HEK293 (cell line): ENCODE data around the gene MYOF.

Experiments used
- CTCF ChIA-PET: fragments of 350-600 bp; formaldehyde crosslinking; extraction: SDS; loops from one replicate; lab custom pipeline; 2021; ENCODE audit warnings: antibody characterized with exemption; lab: Yijun Ruan, JAX
- POLR2A ChIA-PET: fragments of 300-600 bp; formaldehyde crosslinking; extraction: SDS; loops from one replicate; lab custom pipeline; 2020; ENCODE audit warnings: antibody characterized with exemption, inconsistent platforms; lab: Yijun Ruan, JAX
- H3K27ac ChIP-seq: fragments of 200-500 bp; sonication (Bioruptor generic); 2 replicates; pipeline ENCODE4 v1.5.1; 2014; ENCODE audit warnings: low read depth, low read length, control low read depth, inconsistent platforms; ENCODE audit errors: extremely low read depth
- H3K36me3 ChIP-seq, 2 experiments: fragments of 200-500 bp in 1 of 2; sonication (Bioruptor generic) in 1 of 2; 1 replicate in 1 of 2; 2 replicates in 1 of 2; pipeline ENCODE4 v1.5.1; 2014 to 2017; ENCODE audit warnings: inconsistent platforms in 2 of 2, low read length in 2 of 2; ENCODE audit not compliant: control insufficient read depth in 2 of 2, insufficient read depth in 1 of 2
- H3K4me1 ChIP-seq: fragments of 200-500 bp; sonication (Bioruptor generic); 2 replicates; pipeline ENCODE4 v1.5.1; 2014; ENCODE audit warnings: mild to moderate bottlenecking, low read length, inconsistent platforms; ENCODE audit not compliant: control insufficient read depth, insufficient read depth
- H3K4me3 ChIP-seq: 2 replicates; pipeline ENCODE4 v1.5.1; 2011; ENCODE audit warnings: low read depth, mild to moderate bottlenecking, control low read depth, low read length, moderate library complexity
- H3K9me3 ChIP-seq: fragments of 200-500 bp; sonication (Bioruptor generic); 2 replicates; pipeline ENCODE4 v1.5.1; 2014; ENCODE audit warnings: low read depth, low read length, inconsistent platforms; ENCODE audit not compliant: control insufficient read depth, insufficient read depth
- ELK4 ChIP-seq: IDR thresholded peaks from 2 replicates; pipeline ENCODE4 v1.6.1; 2011; ENCODE audit warnings: mild to moderate bottlenecking, low read depth, low read length, borderline replicate concordance
- FEZF1 ChIP-seq: fragments of 450-650 bp; formaldehyde crosslinking; IDR thresholded peaks from 2 replicates; pipeline ENCODE4 v1.5.1; 2016; ENCODE audit warnings: missing biosample characterization, missing genetic modification characterization
- HOXA7 ChIP-seq: sonication (generic); formaldehyde crosslinking; IDR thresholded peaks from 2 replicates; pipeline ENCODE4 v1.8.1; 2022; ENCODE audit warnings: missing genetic modification reagents, borderline replicate concordance
- KLF1 ChIP-seq: fragments of 450-650 bp; formaldehyde crosslinking; IDR thresholded peaks from 2 replicates; pipeline ENCODE4 v1.5.1; 2016; ENCODE audit warnings: missing biosample characterization, missing genetic modification characterization
- REPIN1 ChIP-seq: fragments of 450-650 bp; formaldehyde crosslinking; IDR thresholded peaks from 2 replicates; pipeline ENCODE4 v1.5.1; 2017; ENCODE audit warnings: missing biosample characterization, missing genetic modification characterization, low read depth
- ZNF175 ChIP-seq: fragments of 450-650 bp; formaldehyde crosslinking; IDR thresholded peaks from 2 replicates; pipeline ENCODE4 v1.5.1; 2016; ENCODE audit warnings: missing biosample characterization, missing genetic modification characterization
- ZNF18 ChIP-seq: fragments of 450-650 bp; formaldehyde crosslinking; IDR thresholded peaks from 2 replicates; pipeline ENCODE4 v1.5.1; 2016; ENCODE audit warnings: missing biosample characterization, missing genetic modification characterization
- ZNF211 ChIP-seq: fragments of 450-650 bp; formaldehyde crosslinking; IDR thresholded peaks from 2 replicates; pipeline ENCODE4 v1.5.1; 2016; ENCODE audit warnings: low read depth, missing biosample characterization, missing genetic modification characterization
- ZNF280C ChIP-seq: fragments of 450-650 bp; formaldehyde crosslinking; IDR thresholded peaks from 2 replicates; pipeline ENCODE4 v1.5.1; 2016; ENCODE audit warnings: missing biosample characterization, missing genetic modification characterization
- ZNF280D ChIP-seq: fragments of 450-650 bp; formaldehyde crosslinking; IDR thresholded peaks from 2 replicates; pipeline ENCODE4 v1.5.1; 2016; ENCODE audit warnings: missing biosample characterization, missing genetic modification characterization
- ZNF354C ChIP-seq: fragments of 450-650 bp; formaldehyde crosslinking; IDR thresholded peaks from 2 replicates; pipeline ENCODE4 v1.5.1; 2016; ENCODE audit warnings: missing biosample characterization, missing genetic modification characterization, low read depth, borderline replicate concordance
- ZNF404 ChIP-seq: fragments of 450-650 bp; formaldehyde crosslinking; IDR thresholded peaks from 2 replicates; pipeline ENCODE4 v1.5.1; 2017; ENCODE audit warnings: missing biosample characterization, missing genetic modification characterization
- ZNF48 ChIP-seq: fragments of 450-650 bp; formaldehyde crosslinking; IDR thresholded peaks from 2 replicates; pipeline ENCODE4 v1.5.1; 2016; ENCODE audit warnings: missing biosample characterization, missing genetic modification characterization
- ZNF626 ChIP-seq: fragments of 450-650 bp; sonication (Bioruptor Pico); formaldehyde crosslinking; IDR thresholded peaks from 2 replicates; pipeline ENCODE4 v1.5.1; 2018; ENCODE audit warnings: missing biosample characterization, missing genetic modification characterization, inconsistent platforms
- ZNF645 ChIP-seq: fragments of 450-650 bp; formaldehyde crosslinking; IDR thresholded peaks from 2 replicates; pipeline ENCODE4; 2016; ENCODE audit warnings: missing biosample characterization, missing genetic modification characterization
- ZNF660 ChIP-seq: fragments of 450-650 bp; IDR thresholded peaks from 2 replicates; pipeline ENCODE4 v1.5.1; 2018; ENCODE audit warnings: missing biosample characterization, mild to moderate bottlenecking, missing genetic modification characterization
- ZNF677 ChIP-seq: fragments of 450-650 bp; IDR thresholded peaks from 2 replicates; pipeline ENCODE4 v1.5.0; 2018; ENCODE audit warnings: missing biosample characterization, mild to moderate bottlenecking, missing genetic modification characterization, moderate library complexity
- ZNF707 ChIP-seq: fragments of 450-650 bp; formaldehyde crosslinking; IDR thresholded peaks from 2 replicates; pipeline ENCODE4 v1.5.1; 2016; ENCODE audit warnings: missing biosample characterization, missing genetic modification characterization

The MYOF gene

GRCh38 chr10:93397020-93397419 is 85.1 kb downstream of the MYOF start:
- POLR2A ChIA-PET, result no interaction called here
- Histone ChIP-seq H3K4me3 (no peak overlapping the region), H3K27ac (no peak overlapping the region), H3K36me3 (no peaks in the 10 kb centered on the region), H3K9me3 (no peaks in the 10 kb centered on the region; the same call in 1 of the 2 replicates), H3K4me1 (0 out of 2 replicates have a peak, but pooled peaks cover 4% of the 10 kb centered on the region)
- CTCF ChIA-PET, result interaction anchor here (0.6 kb wide), 2 partner anchors 209 to 358 kb away, joined by 3 read pairs; no protein-coding TSS in a partner anchor
- TF ChIP-seq KLF1 (tag by site-specific recombination) (no peak), ZNF175 (tag by site-specific recombination) (no peak), ZNF18 (tag by site-specific recombination) (no peak), ZNF211 (tag by site-specific recombination) (no peak), ZNF645 (no peak), HOXA7 (CRISPR knock-in tag) (no peak), ZNF354C (tag by site-specific recombination) (no peak), ZNF48 (no peak), ZNF280C (tag by site-specific recombination) (no peak), ZNF707 (no peak), FEZF1 (tag by site-specific recombination) (no peak), ZNF626 (tag by site-specific recombination) (no peak), ZNF404 (tag by site-specific recombination) (no peak), ZNF280D (tag by site-specific recombination) (no peak), ELK4 (no peak), ZNF660 (tag by site-specific recombination) (no peak), REPIN1 (tag by site-specific recombination) (no peak), ZNF677 (tag by site-specific recombination) (no peak)
